Camera-type eye (tissue), 1 donor: ENCODE data around the gene NCOA3. TPM values are rescaled to one million over a fixed set of nuclear protein-coding genes. Genes with fewer than 3 reads are reported as not detected.

Source experiments
- total RNA-seq: library from RNA; depleted of rRNA; stranded (reverse); fragments of >200 nt; gene quantifications from one replicate; pipeline ENCODE4 v1.2.3, GENCODE V29; 2014

Gene NCOA3
- total RNA-seq: 52.7 TPM

GRCh38 chr20:47501482-47502270, at the start of gene NCOA3:
Gene NCOA3, plus strand, starts transcription at chr20:47501887. Its CDS starts 120,361 bp downstream, at chr20:47622248.

Other genes with a start within 250 kb of the NCOA3 start
- gene ZMYND8, start 145.2 kb upstream of the NCOA3 start, total RNA-seq: 35.6 TPM